HG03135 (cell line): Measurements from ENCODE around the gene SLC39A6.
"Not testable (repeated sequence)": the region's sequence is repeated elsewhere in the genome, so short reads cannot be mapped to it uniquely, and the experiment has no call there.

Experiments
- ATAC-seq: cut with Tn5 transposase; IDR thresholded peaks from one replicate; pipeline ENCODE4 v1.9.1; 2021; ENCODE audit warnings: mild to moderate bottlenecking, moderate library complexity; ENCODE audit not compliant: unreplicated experiment

The SLC39A6 gene

GRCh38 chr18:36129300-36130038, at the start of gene SLC39A6, which contains the start of gene ELP2:
Gene SLC39A6, minus strand, starts transcription at chr18:36129340. Its CDS starts 2,333 bp downstream, at chr18:36127007.
Gene ELP2, plus strand, starts transcription at chr18:36129899. Its CDS starts 35 bp downstream, at chr18:36129934.
- ATAC-seq, result peak; percentile 95

- ATAC-seq, result no peak
These were observed 48.8 kb upstream of the SLC39A6 start for GRCh38 chr18:36177913-36178312.

GRCh38 chr18:36176711-36177110, 47.6 kb upstream of the SLC39A6 start:
- ATAC-seq, result no peak

GRCh38 chr18:36176177-36176584, 47.0 kb upstream of the SLC39A6 start:
- no peak for ATAC-seq

- ATAC-seq, result no peak
These were observed 46.3 kb upstream of the SLC39A6 start for GRCh38 chr18:36175481-36175880.

- ATAC-seq, result no peak
These were observed 40.8 kb upstream of the SLC39A6 start for GRCh38 chr18:36169938-36170337.

GRCh38 chr18:36168296-36168695, 39.2 kb upstream of the SLC39A6 start:
- ATAC-seq, result not testable (repeated sequence)

GRCh38 chr18:36167692-36168218, 38.6 kb upstream of the SLC39A6 start:
- ATAC-seq, result no peak

GRCh38 chr18:36162981-36163380, 33.8 kb upstream of the SLC39A6 start:
- ATAC-seq, result no peak

- no peak for ATAC-seq
These were observed 31.8 kb upstream of the SLC39A6 start for GRCh38 chr18:36160959-36161371.

GRCh38 chr18:36158266-36158867, 29.2 kb upstream of the SLC39A6 start:
- ATAC-seq, result no peak

GRCh38 chr18:36157441-36157840, 28.3 kb upstream of the SLC39A6 start:
- no peak for ATAC-seq

GRCh38 chr18:36155851-36156757, 27.0 kb upstream of the SLC39A6 start:
- no peak for ATAC-seq

- ATAC-seq, result no peak
These were observed 24.6 kb upstream of the SLC39A6 start for GRCh38 chr18:36153771-36154170.

- ATAC-seq, result no peak
These were observed 24.1 kb upstream of the SLC39A6 start for GRCh38 chr18:36153203-36153602.

- no peak for ATAC-seq
These were observed 23.6 kb upstream of the SLC39A6 start for GRCh38 chr18:36152781-36153180.

GRCh38 chr18:36149514-36150289, 20.6 kb upstream of the SLC39A6 start:
- peak; percentile 96 for ATAC-seq

- ATAC-seq, result no peak
These were observed 14.3 kb upstream of the SLC39A6 start for GRCh38 chr18:36143391-36143790.

GRCh38 chr18:36142751-36143150, 13.6 kb upstream of the SLC39A6 start:
- ATAC-seq, result no peak

GRCh38 chr18:36141576-36141975, 12.4 kb upstream of the SLC39A6 start:
- no peak for ATAC-seq
